GM18517 (cell line): ENCODE measurements around the gene ARL3.
"Not testable (repeated sequence)": the region's sequence is repeated elsewhere in the genome, so short reads cannot be mapped to it uniquely, and the experiment has no call there.

Experiments used
- ATAC-seq: cut with Tn5 transposase; IDR thresholded peaks from one replicate; pipeline ENCODE4 v1.9.1; 2021; ENCODE audit warnings: mild to moderate bottlenecking, moderate library complexity; ENCODE audit not compliant: unreplicated experiment

Gene ARL3

GRCh38 chr10:102705531-102705930, 8.7 kb downstream of the ARL3 start:
- no peak for ATAC-seq

GRCh38 chr10:102704915-102705314, 9.3 kb downstream of the ARL3 start:
- ATAC-seq, result no peak

- no peak for ATAC-seq
Observed at GRCh38 chr10:102702742-102703141, 11.5 kb downstream of the ARL3 start.

- no peak for ATAC-seq
Observed at GRCh38 chr10:102701796-102702195, 12.4 kb downstream of the ARL3 start.

- no peak for ATAC-seq
Observed at GRCh38 chr10:102701272-102701671, 12.9 kb downstream of the ARL3 start.

- ATAC-seq, result no peak
Observed at GRCh38 chr10:102698894-102699293, 15.3 kb downstream of the ARL3 start.

- no peak for ATAC-seq
Observed at GRCh38 chr10:102696736-102697135, 17.5 kb downstream of the ARL3 start.

GRCh38 chr10:102695401-102695800, 18.8 kb downstream of the ARL3 start:
- ATAC-seq, result not testable (repeated sequence)

- ATAC-seq, result no peak
Observed at GRCh38 chr10:102691285-102692066, 22.7 kb downstream of the ARL3 start.

GRCh38 chr10:102683736-102684135, 30.5 kb downstream of the ARL3 start:
- ATAC-seq, result no peak

- no peak for ATAC-seq
Observed at GRCh38 chr10:102682981-102683380, 31.2 kb downstream of the ARL3 start.

- ATAC-seq, result no peak
Observed at GRCh38 chr10:102682416-102682815, 31.8 kb downstream of the ARL3 start.

- no peak for ATAC-seq
Observed at GRCh38 chr10:102681696-102682095, 32.5 kb downstream of the ARL3 start.

- ATAC-seq, result no peak
Observed at GRCh38 chr10:102679596-102679995, 34.6 kb downstream of the ARL3 start.

GRCh38 chr10:102678842-102679289, 35.3 kb downstream of the ARL3 start:
- no peak for ATAC-seq

- ATAC-seq, result no peak
Observed at GRCh38 chr10:102678068-102678400, 36.2 kb downstream of the ARL3 start.

- ATAC-seq, result no peak
Observed at GRCh38 chr10:102677331-102678067, 36.7 kb downstream of the ARL3 start.

- ATAC-seq, result no peak
Observed at GRCh38 chr10:102676534-102677315, 37.5 kb downstream of the ARL3 start.

- no peak for ATAC-seq
Observed at GRCh38 chr10:102675666-102676533, 38.3 kb downstream of the ARL3 start.

GRCh38 chr10:102675011-102675665, 39.1 kb downstream of the ARL3 start:
- no peak for ATAC-seq
